HG03025 (cell line): ENCODE measurements around the gene AMDHD2.
"Not testable (repeated sequence)": the region's sequence is repeated elsewhere in the genome, so short reads cannot be mapped to it uniquely, and the experiment has no call there.

Experiments used
- ATAC-seq: cut with Tn5 transposase; IDR thresholded peaks from one replicate; pipeline ENCODE4 v1.9.1; 2021; ENCODE audit warnings: mild to moderate bottlenecking, moderate library complexity; ENCODE audit not compliant: unreplicated experiment, low FRiP score

The AMDHD2 gene

GRCh38 chr16:2567506-2567905, 47.3 kb downstream of the AMDHD2 start:
- ATAC-seq = not testable (repeated sequence)

- ATAC-seq = not testable (repeated sequence)
Measured at GRCh38 chr16:2568573-2568972, 48.4 kb downstream of the AMDHD2 start.

GRCh38 chr16:2572704-2573103, 52.5 kb downstream of the AMDHD2 start:
- ATAC-seq = not testable (repeated sequence)

- not testable (repeated sequence) for ATAC-seq
Measured at GRCh38 chr16:2575839-2576238, 55.7 kb downstream of the AMDHD2 start.

GRCh38 chr16:2577044-2577443, 56.9 kb downstream of the AMDHD2 start:
- not testable (repeated sequence) for ATAC-seq

- not testable (repeated sequence) for ATAC-seq
Measured at GRCh38 chr16:2578905-2579304, 58.7 kb downstream of the AMDHD2 start.

GRCh38 chr16:2580143-2580542, 60.0 kb downstream of the AMDHD2 start:
- ATAC-seq = not testable (repeated sequence)

- not testable (repeated sequence) for ATAC-seq
Measured at GRCh38 chr16:2580818-2581217, 60.6 kb downstream of the AMDHD2 start.
